IMR-90 (cell line): ENCODE results near the gene IGSF8. TPM values are rescaled to one million over a fixed set of nuclear protein-coding genes. Genes with fewer than 3 reads are reported as not detected.

Source experiments
- ATAC-seq: fragments of 200-7000 bp; cut with Tn5 transposase; 2 replicates; pipeline ENCODE4 v1.9.1; 2020; ENCODE audit warnings: low read depth, mild to moderate bottlenecking, moderate library complexity
- BruUV-seq: library from RNA; stranded (reverse); fragments of 400-500 nt; replicated peaks from 2 replicates; lab custom pipeline; 2021; lab: Mats Ljungman, UMichigan
- CTCF ChIA-PET: fragments of 300-600 bp; formaldehyde crosslinking; extraction: SDS; loops from one replicate; lab custom pipeline; 2021; ENCODE audit warnings: antibody characterized with exemption; lab: Yijun Ruan, JAX
- POLR2A ChIA-PET: fragments of 300-600 bp; sonication (Branson Sonifier 250); formaldehyde crosslinking; loops from one replicate; lab custom pipeline; 2022; ENCODE audit warnings: antibody characterized with exemption; ENCODE audit not compliant: unreplicated experiment; lab: Charles Lee
- DNase-seq: peaks from one replicate; pipeline ENCODE4 v3.0.0; 2013
- H2AFZ ChIP-seq: replicated peaks from 2 replicates; pipeline ENCODE3; 2013; ENCODE audit warnings: low read length, mild to moderate bottlenecking; ENCODE audit not compliant: poor library complexity
- H2AK5ac ChIP-seq: 2 replicates; pipeline ENCODE4 v1.6.1; 2013; ENCODE audit warnings: low read depth, low read length, inconsistent platforms
- H2AK9ac ChIP-seq: replicated peaks from 2 replicates; pipeline ENCODE3; 2013; ENCODE audit warnings: mild to moderate bottlenecking, low read depth, low read length, moderate library complexity; ENCODE audit not compliant: poor library complexity
- H2BK120ac ChIP-seq: 2 replicates; pipeline ENCODE4 v1.6.1; 2013; ENCODE audit warnings: low read depth, low read length, inconsistent platforms
- H2BK15ac ChIP-seq: 3 replicates; pipeline ENCODE4 v1.6.1; 2013; ENCODE audit warnings: low read depth, low read length, inconsistent platforms
- H2BK20ac ChIP-seq: 2 replicates; pipeline ENCODE4 v1.6.1; 2013; ENCODE audit warnings: low read depth, mild to moderate bottlenecking, inconsistent platforms, low read length, moderate library complexity
- H2BK5ac ChIP-seq: 2 replicates; pipeline ENCODE4 v1.6.1; 2013; ENCODE audit warnings: mild to moderate bottlenecking, low read depth, low read length, inconsistent platforms; ENCODE audit not compliant: poor library complexity, severe bottlenecking
- H3K14ac ChIP-seq: replicated peaks from 2 replicates; pipeline ENCODE4 v1.6.1; 2013; ENCODE audit warnings: low read depth, low read length, inconsistent platforms
- H3K18ac ChIP-seq: 2 replicates; pipeline ENCODE4 v1.6.1; 2013; ENCODE audit warnings: low read depth, low read length, control low read depth
- H3K23ac ChIP-seq: 2 replicates; pipeline ENCODE4 v1.6.1; 2013; ENCODE audit warnings: low read depth, low read length, inconsistent platforms
- H3K27ac ChIP-seq: 2 replicates; pipeline ENCODE4 v1.5.1; 2013; ENCODE audit warnings: mild to moderate bottlenecking, control low read depth, low read length; ENCODE audit not compliant: insufficient read depth
- H3K27me3 ChIP-seq: 2 replicates; pipeline ENCODE4 v1.6.1; 2013; ENCODE audit warnings: low read length; ENCODE audit not compliant: control insufficient read depth, insufficient read depth
- H3K36me3 ChIP-seq: 2 replicates; pipeline ENCODE4 v1.6.1; 2013; ENCODE audit warnings: low read length, mixed read lengths; ENCODE audit not compliant: control insufficient read depth, insufficient read depth
- H3K4ac ChIP-seq: 2 replicates; pipeline ENCODE4 v1.6.1; 2013; ENCODE audit warnings: low read depth, low read length, inconsistent platforms
- H3K4me1 ChIP-seq: 2 replicates; pipeline ENCODE4 v1.6.1; 2013; ENCODE audit warnings: low read length, mixed read lengths; ENCODE audit not compliant: control insufficient read depth, insufficient read depth
- H3K4me2 ChIP-seq: 2 replicates; pipeline ENCODE4 v1.6.1; 2013; ENCODE audit warnings: low read depth, mild to moderate bottlenecking, control low read depth, low read length, moderate library complexity
- H3K4me3 ChIP-seq: 2 replicates; pipeline ENCODE4 v1.5.1; 2013; ENCODE audit warnings: low read depth, mild to moderate bottlenecking, control low read depth, low read length, moderate library complexity; ENCODE audit not compliant: insufficient read depth
- H3K56ac ChIP-seq: 2 replicates; pipeline ENCODE4 v1.6.1; 2013; ENCODE audit warnings: low read length, inconsistent platforms; ENCODE audit not compliant: insufficient read depth; ENCODE audit errors: extremely low read depth
- H3K79me1 ChIP-seq, 2 experiments: 2 replicates each; pipeline ENCODE4 v1.6.1; 2013; ENCODE audit warnings: low read length in 2 of 2, inconsistent platforms in 1 of 2, low read depth in 1 of 2
- H3K9ac ChIP-seq: 2 replicates; pipeline ENCODE4 v1.6.1; 2013; ENCODE audit warnings: low read depth, low read length, control low read depth
- H3K9me1 ChIP-seq: 2 replicates; pipeline ENCODE4 v1.6.1; 2013; ENCODE audit warnings: low read length, inconsistent platforms; ENCODE audit not compliant: insufficient read depth
- H3K9me3 ChIP-seq: 2 replicates; pipeline ENCODE4 v1.6.1; 2013; ENCODE audit warnings: low read length; ENCODE audit not compliant: control insufficient read depth, insufficient read depth
- H4K20me1 ChIP-seq: 2 replicates; pipeline ENCODE4 v1.6.1; 2013; ENCODE audit warnings: low read length, inconsistent platforms; ENCODE audit not compliant: insufficient read depth
- H4K5ac ChIP-seq: 2 replicates; pipeline ENCODE4 v1.6.1; 2013; ENCODE audit warnings: mild to moderate bottlenecking, low read depth, low read length, control low read depth
- H4K8ac ChIP-seq, 2 experiments: 2 replicates each; pipeline ENCODE4 v1.6.1; 2013; ENCODE audit warnings: low read depth in 2 of 2, low read length in 2 of 2, control low read depth in 1 of 2, inconsistent platforms in 1 of 2
- H4K91ac ChIP-seq: 2 replicates; pipeline ENCODE4 v1.6.1; 2013; ENCODE audit warnings: low read depth, low read length, inconsistent platforms; ENCODE audit not compliant: insufficient read depth
- CEBPB ChIP-seq: IDR thresholded peaks from 2 replicates; pipeline ENCODE4 v1.6.1; 2012; ENCODE audit warnings: low read depth, low read length, improper control_type of control experiment
- NFE2L2 ChIP-seq: fragments of 150-350 bp; IDR thresholded peaks from 2 replicates; pipeline ENCODE4 v1.6.1; 2016; ENCODE audit warnings: low read depth, mild to moderate bottlenecking, low read length
- RFX5 ChIP-seq: IDR thresholded peaks from 2 replicates; pipeline ENCODE4 v1.8.0; 2012; ENCODE audit warnings: low read depth, mild to moderate bottlenecking, low read length, moderate library complexity
- dilution Hi-C: fragments of 300-500 bp; cut with HindIII; formaldehyde crosslinking; loops from one replicate; pipeline ENCODE4 v1.14.3; 2018; ENCODE audit warnings: low sequenced_read_pairs; ENCODE audit not compliant: unreplicated experiment
- in situ Hi-C: fragments of 300-500 bp; cut with MboI; formaldehyde crosslinking; loops from 3 replicates; pipeline ENCODE4 v1.14.3; 2019; ENCODE audit warnings: low sequenced_read_pairs, inconsistent platforms, mixed read lengths
- intact Hi-C: fragments of 100-400 bp; cut with micrococcal nuclease; formaldehyde crosslinking; loops from 2 replicates; pipeline ENCODE4 v1.10.0; 2022
- polyA plus RNA-seq, 3 experiments: library from polyadenylated mRNA; depleted of rRNA; stranded (reverse); fragments of >200 nt; gene quantifications; 2 replicates each; pipeline ENCODE4 v1.2.3, GENCODE V29; 2012; ENCODE audit warnings: low replicate concordance in 1 of 3
- total RNA-seq: library from RNA; depleted of rRNA; stranded (reverse); fragments of >200 nt; gene quantifications from 2 replicates; pipeline ENCODE4 v1.2.3, GENCODE V29; 2012
- TF ChIP-seq, protein P1 (sequence below): conservative IDR thresholded peaks from 2 replicates; pipeline ENCODE4 v1.5.1; 2012; ENCODE audit warnings: mild to moderate bottlenecking, low read depth, low read length, improper control_type of control experiment

IGSF8 gene
- total and polyA plus RNA-seq, 2 of the 4 experiments (the other 2 are of a cell fraction), result 8.8 to 25.2 TPM

DNA sequence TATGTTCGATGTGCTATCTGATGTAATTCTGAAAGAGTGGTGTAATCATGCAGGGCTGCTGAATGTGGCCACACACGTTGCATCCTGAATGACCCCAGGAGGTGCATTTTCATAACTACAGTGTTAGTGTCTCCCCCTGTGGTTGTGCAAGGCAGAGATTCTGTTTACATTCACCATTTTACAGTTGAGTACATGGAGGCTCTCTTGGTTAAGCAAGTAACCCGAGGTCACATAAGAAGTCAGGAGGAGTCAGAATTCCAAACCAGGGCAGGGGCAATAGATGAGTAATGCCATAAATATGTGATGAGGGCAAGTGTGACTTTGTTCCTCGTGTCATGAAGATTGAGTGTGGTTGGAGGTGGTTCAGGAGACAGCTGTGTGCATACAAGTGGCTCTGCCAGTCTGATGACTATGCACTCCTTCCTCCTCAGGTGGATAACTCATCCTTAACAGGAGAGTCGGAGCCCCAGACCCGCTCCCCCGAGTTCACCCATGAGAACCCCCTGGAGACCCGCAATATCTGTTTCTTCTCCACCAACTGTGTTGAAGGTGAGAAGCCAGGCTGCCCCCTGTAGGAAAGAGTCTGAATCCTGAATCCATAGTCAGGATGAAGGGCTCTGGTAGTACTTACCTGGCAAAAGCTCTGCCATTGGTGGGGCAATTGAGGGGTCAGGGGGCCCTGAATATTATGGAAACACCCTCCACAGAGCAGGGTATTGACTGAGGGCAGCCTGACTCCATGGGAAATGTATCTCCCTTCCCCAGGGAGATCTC is 26.5 kb upstream of the IGSF8 start (continued):
- TF ChIP-seq, protein P1, sequence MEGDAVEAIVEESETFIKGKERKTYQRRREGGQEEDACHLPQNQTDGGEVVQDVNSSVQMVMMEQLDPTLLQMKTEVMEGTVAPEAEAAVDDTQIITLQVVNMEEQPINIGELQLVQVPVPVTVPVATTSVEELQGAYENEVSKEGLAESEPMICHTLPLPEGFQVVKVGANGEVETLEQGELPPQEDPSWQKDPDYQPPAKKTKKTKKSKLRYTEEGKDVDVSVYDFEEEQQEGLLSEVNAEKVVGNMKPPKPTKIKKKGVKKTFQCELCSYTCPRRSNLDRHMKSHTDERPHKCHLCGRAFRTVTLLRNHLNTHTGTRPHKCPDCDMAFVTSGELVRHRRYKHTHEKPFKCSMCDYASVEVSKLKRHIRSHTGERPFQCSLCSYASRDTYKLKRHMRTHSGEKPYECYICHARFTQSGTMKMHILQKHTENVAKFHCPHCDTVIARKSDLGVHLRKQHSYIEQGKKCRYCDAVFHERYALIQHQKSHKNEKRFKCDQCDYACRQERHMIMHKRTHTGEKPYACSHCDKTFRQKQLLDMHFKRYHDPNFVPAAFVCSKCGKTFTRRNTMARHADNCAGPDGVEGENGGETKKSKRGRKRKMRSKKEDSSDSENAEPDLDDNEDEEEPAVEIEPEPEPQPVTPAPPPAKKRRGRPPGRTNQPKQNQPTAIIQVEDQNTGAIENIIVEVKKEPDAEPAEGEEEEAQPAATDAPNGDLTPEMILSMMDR, result peak; percentile 46
- peak; percentile 93 for TF ChIP-seq CEBPB

DNA sequence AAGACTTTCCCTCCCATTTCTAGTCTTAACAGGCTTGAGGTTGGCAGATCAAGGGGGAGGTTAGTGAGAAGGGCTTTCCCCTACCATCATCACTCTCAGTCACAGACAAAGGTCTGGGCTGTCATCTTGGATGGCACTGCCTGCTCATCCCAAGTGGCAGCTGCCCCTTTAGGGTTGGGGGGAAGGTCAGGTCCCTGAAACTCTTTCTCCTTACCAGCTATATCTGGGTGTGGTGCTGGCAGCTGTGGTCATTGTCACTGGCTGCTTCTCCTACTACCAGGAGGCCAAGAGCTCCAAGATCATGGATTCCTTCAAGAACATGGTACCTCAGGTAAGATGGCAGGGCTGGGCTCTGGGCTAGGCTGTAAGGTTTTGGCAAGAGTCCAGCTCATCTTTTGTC is 25.3 kb upstream of the IGSF8 start:
- Histone ChIP-seq H3K79me1 (no peaks in the 10 kb centered on the region), H3K9me3 (no peaks in the 10 kb centered on the region), H3K4me3 (no peak overlapping the region), H3K18ac (peak overlapping the region; percentile 64; the same call in 1 of the 2 replicates), H3K4me1 (peaks cover 17% of the 10 kb centered on the region), H2AFZ (no peak overlapping the region), H3K4me2 (no peak overlapping the region), H4K8ac (peak overlapping the region; percentile 47 to 78; a peak in 3 of 4 replicates), H2BK5ac (peak overlapping the region; percentile 49), H2BK15ac (peak overlapping the region; percentile 48; the same call in 2 of the 3 replicates), H4K20me1 (no peaks in the 10 kb centered on the region), H3K4ac (peak overlapping the region; percentile 88), H4K91ac (peak overlapping the region; percentile 97), H2AK9ac (no peak overlapping the region), H3K9me1 (peaks cover 26% of the 10 kb centered on the region), H3K9ac (no peak overlapping the region), H3K23ac (peak overlapping the region; percentile 26; the same call in 1 of the 2 replicates), H2BK120ac (peak overlapping the region; percentile 91), H2BK20ac (peak overlapping the region; percentile 90), H3K27me3 (peaks cover 2% of the 10 kb centered on the region), H3K27ac (peak overlapping the region; percentile 43; the same call in 1 of the 2 replicates), H2AK5ac (peak overlapping the region; percentile 62), H4K5ac (peak overlapping the region; percentile 55), H3K56ac (no peak overlapping the region), H3K14ac (peak overlapping the region; percentile 55), H3K36me3 (no peaks in the 10 kb centered on the region)
- ChIA-PET CTCF (interaction anchor here (1.2 to 1.9 kb wide), 3 partner anchors 21 to 45 kb away, joined by 3 to 7 read pairs (median 4); no protein-coding TSS in a partner anchor), POLR2A (interaction anchor here (0.5 kb wide), 1 partner anchor 27 kb away, joined by 5 read pairs; no protein-coding TSS in a partner anchor)
- in situ Hi-C loops, result no loop called here
- dilution Hi-C loops, result no loop called here
- intact Hi-C loops, result no loop called here
- TF ChIP-seq RFX5 (no peak), NFE2L2 (no peak)
- TF ChIP-seq, protein P1, result no peak
- ATAC-seq (no peak), DNase-seq (no peak)
- BruUV-seq, result no TSS peak
